Skeletal muscle tissue (tissue), 4 donors: ENCODE results near the gene DOK7. TPM values are rescaled to one million over a fixed set of nuclear protein-coding genes. Genes with fewer than 3 reads are reported as not detected.
"Not testable (repeated sequence)": the region's sequence is repeated elsewhere in the genome, so short reads cannot be mapped to it uniquely, and the experiment has no call there.

Source experiments
- H3K27ac ChIP-seq: one replicate; pipeline ENCODE4 v1.7.0; 2013; ENCODE audit warnings: mild to moderate bottlenecking, low read depth, low read length, inconsistent platforms
- H3K27me3 ChIP-seq, 3 donors: one replicate each; pipeline ENCODE4 v1.7.0; 2013; ENCODE audit warnings: low read length in 3 of 3; ENCODE audit not compliant: control insufficient read depth in 3 of 3, insufficient read depth in 3 of 3
- H3K36me3 ChIP-seq, 3 donors: one replicate each; pipeline ENCODE4 v1.7.0; 2013; ENCODE audit warnings: low read length in 3 of 3; ENCODE audit not compliant: control insufficient read depth in 3 of 3, insufficient read depth in 3 of 3
- H3K4me1 ChIP-seq, 3 donors: one replicate each; pipeline ENCODE4 v1.7.0; 2013; ENCODE audit warnings: low read length in 3 of 3, mild to moderate bottlenecking in 3 of 3; ENCODE audit not compliant: control insufficient read depth in 3 of 3, insufficient read depth in 3 of 3
- H3K4me3 ChIP-seq, 3 donors: one replicate each; pipeline ENCODE4 v1.7.0; 2013; ENCODE audit warnings: low read length in 3 of 3
- H3K9ac ChIP-seq, 3 donors: one replicate each; pipeline ENCODE4 v1.7.0; 2013; ENCODE audit warnings: low read length in 3 of 3, mild to moderate bottlenecking in 3 of 3, moderate library complexity in 2 of 3, low read depth in 1 of 3
- H3K9me3 ChIP-seq, 3 donors: one replicate each; pipeline ENCODE4 v1.7.0; 2013; ENCODE audit warnings: low read length in 3 of 3; ENCODE audit not compliant: control insufficient read depth in 3 of 3
- total RNA-seq: library from RNA; depleted of rRNA; stranded (reverse); fragments of >200 nt; gene quantifications from one replicate; pipeline ENCODE4 v1.2.3, GENCODE V29; 2014
- donor health status: Osteomylitis.

The DOK7 gene
- total RNA-seq, 1 donor from 2014 or later = 9.9 TPM

- no peaks in the 10 kb centered on the region for H3K27me3 ChIP-seq
- H3K27ac ChIP-seq = no peak overlapping the region
- H3K36me3 ChIP-seq = peaks cover 12 to 19% (median 13%) of the 10 kb centered on the region in 3 donors
- H3K4me3 ChIP-seq = no peak overlapping the region
- peaks cover 23 to 33% (median 27%) of the 10 kb centered on the region in 3 donors for H3K4me1 ChIP-seq
- peak overlapping the region in 1 of 3 donors; percentile 50 for H3K9ac ChIP-seq
- H3K9me3 ChIP-seq = no peaks in the 10 kb centered on the region
These were observed 66.9 kb downstream of the DOK7 start for GRCh38 chr4:3530051-3530450.

DNA sequence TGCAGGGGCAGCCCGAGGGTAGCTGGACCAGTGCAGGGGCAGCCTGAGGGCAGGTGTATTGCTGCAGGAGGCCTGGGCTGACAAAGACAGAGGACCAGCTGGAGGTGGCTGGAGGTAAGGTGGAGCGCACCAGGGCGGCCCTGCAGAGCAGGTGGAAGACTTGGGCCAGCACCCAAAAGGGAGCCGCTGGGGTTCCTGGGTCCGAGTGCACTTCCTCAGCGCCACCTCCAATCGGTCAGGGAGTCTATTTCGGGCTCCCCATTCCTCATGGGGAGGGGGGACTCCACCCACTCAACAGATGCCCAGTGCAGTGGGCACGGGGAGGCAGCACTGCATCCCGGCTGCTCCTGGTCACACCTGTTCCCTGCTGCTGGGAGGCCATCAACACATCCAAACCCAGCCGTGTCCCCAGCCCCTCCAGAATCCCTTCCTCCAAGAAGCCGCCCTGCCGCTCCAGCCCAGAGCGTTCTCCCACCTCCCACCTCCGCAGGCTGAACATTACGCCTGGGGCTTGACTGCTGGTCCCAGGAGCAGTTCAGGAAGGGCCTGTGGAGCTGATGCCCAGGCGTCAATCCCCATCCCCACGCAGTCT is 67.7 kb downstream of the DOK7 start:
- Histone ChIP-seq H3K27ac (no peak overlapping the region), H3K9ac (peak overlapping the region; percentile 81 to 94 (median 85)), H3K9me3 (no peaks in the 10 kb centered on the region), H3K36me3 (peaks cover 12 to 19% (median 13%) of the 10 kb centered on the region in 3 donors), H3K4me1 (peaks cover 23 to 33% (median 27%) of the 10 kb centered on the region in 3 donors), H3K4me3 (peak overlapping the region; percentile 89 to 94 (median 89)), H3K27me3 (no peaks in the 10 kb centered on the region)

GRCh38 chr4:3531318-3531878 is 68.3 kb downstream of the DOK7 start:
- H3K4me3 ChIP-seq = peak overlapping the region; percentile 89 to 94 (median 89)
- peak overlapping the region; percentile 75 for H3K27ac ChIP-seq
- peaks cover 10 to 19% (median 13%) of the 10 kb centered on the region in 3 donors for H3K36me3 ChIP-seq
- no peaks in the 10 kb centered on the region for H3K9me3 ChIP-seq
- H3K4me1 ChIP-seq = peaks cover 23 to 33% (median 27%) of the 10 kb centered on the region in 3 donors
- H3K9ac ChIP-seq = peak overlapping the region; percentile 81 to 94 (median 85)
- H3K27me3 ChIP-seq = no peaks in the 10 kb centered on the region

GRCh38 chr4:3531879-3532750 is 69.0 kb downstream of the DOK7 start, which contains the start of gene LRPAP1:
Gene LRPAP1, minus strand, starts transcription at chr4:3532422. Its CDS starts 10 bp downstream, at chr4:3532412.
- Histone ChIP-seq H3K27ac (peak within 1 kb of the TSS; percentile 75), H3K36me3 (peaks cover 10 to 19% (median 13%) of the 10 kb centered on the region in 3 donors), H3K9ac (peak within 1 kb of the TSS; percentile 81 to 94 (median 92)), H3K4me1 (peaks cover 23 to 33% (median 27%) of the 10 kb centered on the region in 3 donors), H3K27me3 (no peaks in the 10 kb centered on the region), H3K4me3 (peak within 1 kb of the TSS; percentile 89 to 94 (median 89)), H3K9me3 (no peaks in the 10 kb centered on the region)

DNA sequence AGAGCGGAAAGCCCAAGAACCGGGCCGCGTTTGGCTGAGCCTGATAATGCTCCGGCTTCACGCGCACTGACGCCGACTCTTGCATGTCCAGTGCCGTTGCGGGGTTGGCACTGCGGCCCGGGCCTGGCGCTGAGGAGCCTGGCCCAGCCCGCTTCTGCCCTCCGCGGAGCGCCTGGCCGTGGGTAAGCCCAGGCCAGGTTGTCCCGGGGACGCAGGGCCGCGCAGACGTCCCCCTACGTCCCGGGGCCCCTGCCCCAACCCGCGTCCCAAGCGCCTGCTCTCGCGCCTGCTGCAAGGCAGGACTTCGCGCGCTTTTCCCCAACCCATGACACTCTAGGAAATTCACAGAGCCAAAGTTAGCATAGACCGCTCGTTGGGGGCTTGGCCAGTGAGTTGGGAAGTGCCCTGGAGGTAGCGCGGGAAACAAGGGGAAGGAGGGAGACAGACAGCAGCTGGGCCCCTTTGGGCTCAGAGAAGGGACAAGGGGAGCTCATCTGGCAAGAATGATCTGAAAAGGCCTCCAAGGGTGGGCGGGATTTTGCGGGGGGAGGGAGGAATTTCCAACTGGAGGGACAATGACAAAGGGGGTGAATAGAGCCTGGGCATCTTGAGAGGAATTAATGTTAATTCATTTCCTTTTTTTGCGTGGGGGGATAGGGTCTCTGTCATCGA is 69.8 kb downstream of the DOK7 start:
- H3K9me3 ChIP-seq = no peaks in the 10 kb centered on the region
- no peak overlapping the region for H3K27ac ChIP-seq
- H3K27me3 ChIP-seq = no peaks in the 10 kb centered on the region
- H3K9ac ChIP-seq = peak overlapping the region; percentile 50 to 73 (median 61)
- peak overlapping the region; percentile 76 to 89 (median 78) for H3K4me3 ChIP-seq
- H3K36me3 ChIP-seq = peaks cover 7 to 19% (median 8%) of the 10 kb centered on the region in 3 donors
- peaks cover 23 to 33% (median 27%) of the 10 kb centered on the region in 3 donors for H3K4me1 ChIP-seq

DNA sequence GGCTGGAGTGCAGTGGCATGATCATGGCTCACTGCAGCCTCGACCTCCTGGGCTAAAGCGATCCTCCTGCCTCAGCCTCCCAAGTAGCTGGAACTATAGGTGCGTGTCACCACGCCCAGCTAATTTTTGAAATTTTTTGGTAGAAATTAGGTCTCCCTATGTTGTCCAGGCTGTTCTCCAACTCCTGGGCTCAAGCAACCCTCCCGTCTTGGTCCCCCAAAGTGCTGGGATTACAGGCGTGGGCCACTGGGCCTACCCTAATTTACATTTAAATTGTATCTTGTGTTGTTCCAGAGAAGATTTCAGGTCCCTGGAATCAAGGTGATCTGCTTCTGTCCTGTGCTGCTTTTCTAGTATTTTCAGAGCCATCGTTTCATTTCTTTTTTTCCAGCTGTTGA is 70.3 kb downstream of the DOK7 start:
- Histone ChIP-seq H3K9ac (no peak overlapping the region), H3K4me3 (no peak overlapping the region), H3K27me3 (no peaks in the 10 kb centered on the region), H3K9me3 (no peaks in the 10 kb centered on the region), H3K36me3 (peaks cover 5 to 15% (median 6%) of the 10 kb centered on the region in 3 donors), H3K4me1 (peaks cover 23 to 33% (median 27%) of the 10 kb centered on the region in 3 donors), H3K27ac (no peak overlapping the region)

DNA sequence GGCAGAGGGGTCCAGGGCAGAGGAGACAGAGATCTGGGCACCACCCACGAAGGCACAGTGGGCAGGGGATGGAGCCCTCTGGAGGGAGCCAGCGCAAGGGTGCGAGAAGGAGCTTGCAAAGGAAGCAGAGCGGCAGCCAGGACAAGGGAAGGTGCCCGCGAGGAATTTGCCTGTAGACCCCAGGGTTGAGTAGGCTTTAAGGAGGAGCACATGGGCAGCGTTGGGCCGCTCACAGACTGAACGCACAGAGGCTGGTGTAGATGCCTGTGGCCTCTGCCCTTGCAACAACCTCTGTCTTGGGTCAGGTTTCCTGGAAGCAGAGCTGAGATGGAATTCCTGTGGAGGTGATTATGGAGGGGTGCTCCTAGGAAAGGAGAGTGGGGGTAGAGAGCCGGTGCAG is 72.7 kb downstream of the DOK7 start:
- not testable (repeated sequence) for H3K4me3 ChIP-seq

DNA sequence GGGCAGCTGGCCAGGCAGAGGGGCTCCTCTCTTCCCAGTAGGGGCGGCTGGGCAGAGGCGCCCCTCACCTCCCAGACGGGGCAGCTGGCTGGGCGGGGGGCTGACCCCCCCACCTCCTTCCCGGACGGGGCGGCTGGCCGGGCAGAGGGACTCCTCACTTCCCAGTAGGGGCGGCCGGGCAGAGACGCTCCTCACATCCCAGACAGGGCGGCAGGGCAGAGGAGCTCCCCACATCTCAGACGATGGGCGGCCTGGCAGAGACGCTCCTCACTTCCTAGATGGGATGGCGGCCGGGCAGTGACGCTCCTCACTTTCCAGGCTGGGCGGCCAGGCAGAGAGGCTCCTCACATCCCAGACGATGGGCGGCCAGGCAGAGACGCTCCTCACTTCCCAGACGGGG is 75.8 kb downstream of the DOK7 start:
- not testable (repeated sequence) for H3K27me3 ChIP-seq, H3K9ac ChIP-seq, H3K4me3 ChIP-seq, H3K9me3 ChIP-seq, H3K27ac ChIP-seq, H3K36me3 ChIP-seq, H3K4me1 ChIP-seq

More for the DNA sequence above, 72.7 kb downstream of the DOK7 start:
- not testable (repeated sequence) for H3K36me3 ChIP-seq, H3K9ac ChIP-seq, H3K27ac ChIP-seq, H3K9me3 ChIP-seq, H3K27me3 ChIP-seq
- H3K4me1 ChIP-seq = peaks cover 14 to 17% (median 16%) of the 10 kb centered on the region in 3 donors

- not testable (repeated sequence) for H3K4me1 ChIP-seq, H3K9ac ChIP-seq, H3K27ac ChIP-seq, H3K27me3 ChIP-seq, H3K9me3 ChIP-seq, H3K36me3 ChIP-seq, H3K4me3 ChIP-seq
These were observed 80.3 kb downstream of the DOK7 start for GRCh38 chr4:3543415-3543814.
